CD4-positive, alpha-beta T cell treated with Interferon gamma for 1 hour (primary cell): ENCODE data around the gene ADGRL2.

ENCODE experiments used
- DNase-seq: peaks from one replicate; pipeline ENCODE4 v3.0.0-alpha.2; 2020

The ADGRL2 gene

DNA sequence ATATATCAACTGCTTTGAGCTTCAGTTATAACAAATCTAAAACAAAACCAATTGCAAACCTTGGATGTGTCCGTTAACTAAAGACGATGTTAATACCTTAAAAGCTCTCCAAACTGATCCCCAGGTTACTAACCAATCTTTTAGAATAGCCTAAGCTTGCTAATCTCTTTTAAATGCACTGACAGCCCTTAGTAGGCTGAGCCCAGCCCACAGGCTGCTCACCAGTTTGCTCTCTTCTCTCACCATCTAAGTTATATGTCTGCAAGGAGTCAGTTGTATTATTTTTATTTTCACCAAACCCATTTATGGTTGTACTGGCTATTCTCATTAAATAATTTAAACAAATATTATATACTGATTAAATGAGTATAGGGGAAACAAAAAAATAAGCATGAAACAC, 199.5 kb downstream of the ADGRL2 start:
- DNase-seq = no peak

DNA sequence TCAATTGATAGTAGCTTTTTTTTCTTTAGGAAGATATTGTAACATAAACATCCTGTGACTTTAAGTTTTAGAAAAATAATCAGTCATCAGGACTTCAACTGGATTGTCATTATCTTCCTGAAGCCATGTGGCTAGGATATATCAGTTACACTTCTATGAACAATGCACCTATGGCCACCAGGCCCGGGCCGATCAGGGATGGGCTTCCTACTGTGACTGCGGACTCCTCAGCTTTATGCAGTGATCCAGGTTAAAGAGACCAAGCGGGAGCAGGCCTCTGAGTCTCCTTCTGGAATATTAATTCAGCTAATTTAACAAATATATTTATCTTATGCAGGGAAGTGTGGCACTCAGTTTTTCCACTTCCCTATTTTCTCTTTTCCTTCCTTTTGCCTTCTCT, 200.6 kb downstream of the ADGRL2 start:
- no peak for DNase-seq

DNA sequence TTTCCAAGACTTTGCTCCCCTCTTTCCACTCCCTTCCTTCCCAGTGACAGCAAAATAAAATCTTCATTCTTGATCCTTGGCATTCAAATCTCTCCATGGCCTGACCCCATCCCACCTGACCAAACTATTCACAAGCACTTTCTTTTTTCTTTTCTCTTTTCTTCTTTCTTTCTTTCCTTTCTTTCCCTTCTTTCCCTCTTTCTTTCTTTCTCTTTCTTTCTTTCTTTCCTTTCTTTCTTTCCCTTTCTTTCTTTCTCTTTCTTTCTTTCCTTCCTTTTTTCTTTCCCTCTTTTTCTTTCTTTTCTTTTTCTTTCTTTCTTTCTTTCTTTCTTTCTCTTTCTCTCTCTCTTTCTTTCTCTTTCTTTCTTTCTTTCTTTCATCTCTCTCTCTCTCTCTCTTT, 207.1 kb downstream of the ADGRL2 start:
- DNase-seq = no peak

DNA sequence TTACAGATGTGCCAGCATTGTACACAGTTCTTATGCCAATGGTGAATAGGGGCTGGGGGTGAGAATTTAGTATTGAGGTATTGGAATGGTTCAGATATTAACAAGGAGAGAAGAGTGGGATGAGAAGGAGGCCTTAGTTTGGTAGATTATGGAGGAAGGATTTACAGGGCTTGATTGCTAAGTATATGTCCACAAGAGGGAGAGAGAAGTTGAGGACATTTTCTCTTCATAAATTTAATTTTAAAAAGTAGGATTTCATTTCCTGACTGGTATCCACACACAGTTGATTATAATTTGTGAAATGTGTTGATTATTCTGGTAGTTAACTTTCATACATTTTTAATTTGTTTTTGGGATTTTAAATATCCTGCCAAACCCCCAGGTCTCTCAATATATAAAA, 213.0 kb downstream of the ADGRL2 start:
- no peak for DNase-seq

DNA sequence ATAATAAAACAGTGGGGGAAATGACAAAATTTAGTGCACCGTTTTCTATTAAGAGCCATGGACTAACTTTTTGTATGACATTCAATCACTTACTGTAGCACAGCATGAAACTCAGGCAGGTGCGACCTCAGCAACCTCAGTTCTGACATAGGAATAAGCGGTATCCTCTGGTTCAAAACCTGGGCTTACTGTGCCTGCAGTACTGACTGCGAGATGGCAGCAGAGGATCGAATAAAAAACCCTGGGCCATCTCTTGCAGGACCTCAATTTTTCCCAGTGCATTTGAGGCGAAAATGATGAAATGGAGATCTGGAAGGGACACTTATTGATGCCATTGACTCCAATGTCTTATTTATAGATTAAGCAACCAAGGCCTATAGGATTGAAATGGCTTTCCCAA, 214.7 kb downstream of the ADGRL2 start:
- no peak for DNase-seq

DNA sequence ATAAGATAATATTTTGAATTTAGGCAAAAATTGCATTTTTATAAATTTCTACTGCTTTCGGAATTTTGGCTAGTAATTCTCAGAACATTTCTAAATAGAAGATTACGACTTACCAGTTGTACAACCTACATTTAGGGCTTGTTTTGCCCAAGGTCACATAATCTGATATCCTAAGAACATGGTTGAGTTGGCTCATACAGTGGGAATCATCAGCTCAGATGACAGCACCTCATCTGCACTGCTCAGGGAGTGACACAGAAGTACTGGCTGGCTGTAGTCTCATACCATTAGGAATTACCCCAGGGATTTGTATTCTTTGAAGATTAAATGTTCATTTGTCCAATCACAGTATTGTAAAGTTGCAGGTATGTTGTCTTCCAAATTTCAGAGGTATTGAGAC, 217.6 kb downstream of the ADGRL2 start:
- DNase-seq = no peak

DNA sequence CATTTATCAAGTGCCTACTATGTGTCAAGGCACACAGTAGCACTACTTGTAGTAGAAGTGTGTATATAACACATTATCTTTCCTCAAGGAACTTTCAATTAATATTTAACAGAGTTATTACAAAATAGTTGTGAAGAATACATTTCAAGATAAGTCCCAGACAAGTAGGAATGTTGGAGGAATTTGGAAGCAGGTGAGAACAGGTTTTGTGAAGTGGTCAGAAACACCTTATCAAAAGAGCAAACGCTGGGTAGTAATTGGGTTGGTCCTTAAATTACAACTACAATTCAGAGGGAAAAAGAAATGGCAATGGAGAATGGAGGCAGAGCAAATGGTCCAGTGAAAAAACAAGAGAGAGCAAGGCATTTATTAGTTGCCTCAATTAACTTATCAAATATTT, 218.8 kb downstream of the ADGRL2 start:
- no peak for DNase-seq

DNA sequence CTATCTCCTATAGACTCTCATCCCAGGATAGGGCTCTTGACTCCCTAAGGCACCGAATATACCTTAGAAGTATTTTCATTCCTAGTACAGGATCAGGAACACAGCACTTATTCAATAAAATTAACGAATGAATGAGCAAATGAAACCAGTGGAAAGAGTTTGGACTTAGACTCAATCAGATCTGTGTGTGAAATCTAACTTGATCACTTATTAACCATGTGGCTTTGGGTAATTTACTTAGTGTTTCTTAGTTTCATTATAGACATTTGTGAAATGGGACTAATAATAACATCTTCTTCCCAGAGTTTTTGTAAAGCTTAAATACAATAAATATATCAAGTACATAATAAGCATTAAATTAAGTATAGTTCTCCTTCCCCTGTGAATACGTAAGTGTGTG, 230.1 kb downstream of the ADGRL2 start:
- no peak for DNase-seq

DNA sequence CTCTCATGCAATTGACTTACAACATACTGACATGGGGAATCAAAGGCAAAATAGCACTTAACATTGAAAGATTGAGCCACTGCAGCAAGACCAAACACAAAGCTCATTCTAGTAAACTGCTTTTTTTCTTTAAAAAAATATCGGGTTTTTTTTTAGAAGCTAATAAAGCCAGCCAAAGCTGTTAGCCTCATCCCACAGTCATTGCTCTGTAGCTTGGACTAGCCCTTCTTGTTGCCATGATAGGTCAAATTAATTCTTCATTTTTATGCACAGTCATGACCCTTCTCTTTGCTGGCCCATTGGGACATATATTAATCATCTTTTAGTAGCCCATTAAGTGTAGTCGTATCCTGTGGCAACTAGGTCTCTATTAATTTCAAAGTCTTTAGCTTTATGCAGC, 231.3 kb downstream of the ADGRL2 start:
- no peak for DNase-seq

DNA sequence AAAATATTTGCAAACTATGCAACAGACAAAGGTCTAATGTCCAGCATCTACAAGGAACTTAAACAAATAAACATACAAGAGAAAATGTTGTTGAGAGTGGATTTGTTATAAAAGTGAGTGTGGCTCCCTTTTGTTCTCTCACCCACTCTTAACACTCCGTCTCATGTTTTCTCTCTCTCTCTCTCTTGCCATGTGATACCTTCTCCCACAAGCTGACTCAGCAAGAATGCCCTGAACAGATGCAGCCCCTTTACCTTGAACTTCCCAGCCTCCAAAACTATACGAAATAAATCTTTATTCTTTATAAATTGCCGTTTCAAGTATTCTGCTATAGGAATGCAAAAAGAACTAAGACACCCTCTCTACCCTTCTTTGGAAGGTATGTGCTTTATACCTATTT, 234.1 kb downstream of the ADGRL2 start:
- DNase-seq = no peak
